DOHH2 (cell line): Measurements from ENCODE around the gene SRCAP.

ENCODE experiments used
- CTCF ChIP-seq: fragments of 200-600 bp; sonication (generic); IDR thresholded peaks from one replicate; pipeline ENCODE4 v1.5.1; 2014; ENCODE audit warnings: antibody characterized with exemption, mild to moderate bottlenecking, low read depth, low read length; ENCODE audit not compliant: poor library complexity, severe bottlenecking
- EZH2phosphoT487 ChIP-seq: fragments of 200-600 bp; sonication (generic); IDR thresholded peaks from 2 replicates; pipeline ENCODE4 v1.6.1; 2017; ENCODE audit warnings: borderline replicate concordance, mild to moderate bottlenecking, antibody characterized with exemption, low read length, moderate library complexity, mixed read lengths

GRCh38 chr16:30725418-30725792, 26.4 kb downstream of the SRCAP start:
- TF ChIP-seq CTCF (no peak), EZH2phosphoT487 (no peak)
